Dermis blood vessel endothelial cell (primary cell): Measurements from ENCODE around the gene GHRHR. TPM values are rescaled to one million over a fixed set of nuclear protein-coding genes. Genes with fewer than 3 reads are reported as not detected.

Experiments
- DNase-seq: peaks from one replicate; pipeline ENCODE4 v3.0.0; 2010
- total RNA-seq: library from RNA; depleted of rRNA; stranded (reverse); fragments of >200 nt; gene quantifications from 2 replicates; pipeline ENCODE4 v1.2.3, GENCODE V29; 2014

Gene GHRHR
- total RNA-seq, 1 donor from 2014 or later, result not detected

DNA sequence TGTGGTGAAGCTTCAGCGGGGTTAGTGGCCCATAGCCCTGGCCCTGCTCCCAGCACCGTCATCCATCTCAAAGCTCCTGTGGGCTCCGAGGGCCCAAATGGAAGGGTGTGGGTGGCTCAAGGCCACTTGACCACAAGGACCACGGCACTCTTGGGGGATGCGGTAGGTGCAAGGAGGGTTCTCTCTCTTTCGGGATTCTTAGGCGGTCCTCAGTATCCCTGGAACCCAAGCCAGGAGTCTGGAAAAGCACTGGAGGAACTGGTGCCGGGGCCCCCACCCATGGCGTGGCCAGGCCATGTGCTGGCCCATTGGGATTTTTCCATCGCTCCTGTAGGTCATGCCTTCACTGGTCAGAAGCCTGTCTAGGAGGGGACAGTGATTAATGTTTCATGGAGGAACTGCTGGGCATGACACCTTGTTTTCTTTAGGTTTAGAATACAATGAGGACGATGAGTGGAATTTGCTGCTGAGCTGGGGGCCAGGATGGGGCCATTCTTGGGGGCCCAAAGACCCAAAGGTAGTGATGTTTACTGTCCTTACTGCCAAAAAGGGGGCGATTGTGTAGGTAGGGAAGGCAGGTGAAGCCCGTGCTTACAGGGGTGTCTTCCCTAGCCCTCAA lies 35.4 kb upstream of the GHRHR start:
- no peak for DNase-seq

GRCh38 chr7:30929686-30930085 lies 34.1 kb upstream of the GHRHR start:
- no peak for DNase-seq

- DNase-seq, result no peak
Observed at GRCh38 chr7:30930621-30931020, 33.1 kb upstream of the GHRHR start.

- no peak for DNase-seq
Observed at GRCh38 chr7:30931161-30931928, 32.4 kb upstream of the GHRHR start.

DNA sequence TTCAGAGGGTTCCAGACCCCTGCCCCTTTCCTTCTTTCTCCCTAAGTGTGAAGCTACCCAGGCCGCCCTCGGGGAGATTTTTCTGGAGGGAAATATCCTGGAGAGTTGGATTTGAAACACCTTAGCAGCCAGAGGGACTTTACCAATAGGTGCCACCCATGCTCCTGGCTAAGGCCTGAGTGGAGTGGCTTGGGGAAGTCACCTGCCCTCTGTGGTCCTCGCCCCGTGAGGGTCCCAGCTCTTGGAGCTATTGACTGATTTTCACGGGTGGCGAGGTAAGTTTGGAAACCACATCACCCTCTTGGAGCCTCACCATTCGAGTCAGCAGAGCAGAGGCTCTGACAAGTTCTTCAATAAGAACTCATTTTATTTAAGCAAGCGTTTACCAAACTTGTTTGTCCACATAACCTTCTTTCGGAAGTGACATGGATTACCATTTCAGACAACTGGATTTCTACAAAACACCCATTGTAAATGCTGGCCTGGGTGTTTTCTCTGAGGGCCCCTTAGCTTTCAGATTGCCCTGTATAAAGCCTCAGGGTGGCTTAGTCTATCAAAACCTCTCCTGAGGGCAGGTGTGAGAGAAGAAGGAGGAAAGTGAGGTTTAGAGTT lies 31.7 kb upstream of the GHRHR start:
- DNase-seq, result no peak

DNA sequence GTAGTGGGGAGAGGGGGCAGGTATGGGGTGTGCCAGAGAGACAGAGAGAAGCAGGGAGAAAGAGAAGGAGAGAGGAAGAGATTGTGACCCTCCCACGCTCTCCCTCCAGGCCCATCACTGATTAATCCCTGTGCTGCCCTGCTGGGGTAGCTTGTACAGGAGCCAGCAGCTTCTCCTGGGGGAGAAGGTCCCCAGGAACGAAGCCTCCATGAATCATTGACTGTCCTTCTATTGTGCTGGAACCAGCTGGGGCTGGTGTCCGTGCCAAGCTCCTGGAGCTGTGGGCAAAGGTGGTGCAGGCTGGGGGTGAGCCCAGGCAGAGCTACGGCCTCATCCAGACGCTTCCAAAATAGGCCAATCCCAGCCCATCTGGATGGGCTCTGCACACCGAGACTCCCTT lies 31.2 kb upstream of the GHRHR start:
- no peak for DNase-seq

GRCh38 chr7:30933124-30933974 lies 30.4 kb upstream of the GHRHR start:
- no peak for DNase-seq

GRCh38 chr7:30934225-30934624 lies 29.5 kb upstream of the GHRHR start:
- DNase-seq, result no peak

DNA sequence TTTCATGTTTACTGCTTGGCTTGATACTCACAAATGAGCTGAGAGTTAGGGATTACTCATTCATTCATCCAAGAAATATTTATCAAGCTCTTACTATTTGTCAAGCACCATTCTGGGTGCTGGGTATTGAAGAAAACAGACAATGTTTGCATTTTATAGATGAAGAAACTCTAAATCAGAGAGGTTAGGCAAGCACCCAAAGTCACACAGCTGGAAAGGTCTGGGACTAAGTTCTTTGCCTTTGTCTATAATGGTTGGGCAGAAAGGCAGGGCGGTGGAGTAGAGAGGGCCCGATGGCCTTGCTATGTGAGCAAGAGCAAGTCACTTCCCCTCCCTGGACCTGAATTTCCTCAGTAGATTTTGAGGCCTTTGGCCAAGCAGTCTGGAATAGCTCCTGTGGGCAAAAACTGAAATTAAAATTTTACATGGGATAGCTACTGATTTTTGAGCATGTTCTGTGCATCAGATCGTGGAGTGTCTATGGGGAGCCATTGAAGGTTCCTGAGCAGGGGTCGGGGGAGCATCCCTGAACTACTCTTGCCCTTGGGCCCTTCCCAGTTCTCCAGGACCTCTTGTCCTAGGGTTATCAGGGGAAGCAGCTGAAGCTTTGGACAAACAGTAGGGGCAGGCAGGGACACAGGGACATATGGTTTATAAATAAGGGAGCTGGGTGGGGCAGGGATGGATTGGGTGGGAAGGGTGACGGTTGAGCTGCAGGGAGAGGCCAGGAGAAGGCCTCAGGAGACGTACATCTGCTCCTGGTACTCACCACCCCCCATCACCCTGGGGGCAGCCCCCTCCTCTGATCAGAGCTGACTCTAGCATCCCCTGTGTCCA lies 28.8 kb upstream of the GHRHR start:
- no peak for DNase-seq

- DNase-seq, result no peak
Observed at GRCh38 chr7:30935569-30935877, 28.2 kb upstream of the GHRHR start.

DNA sequence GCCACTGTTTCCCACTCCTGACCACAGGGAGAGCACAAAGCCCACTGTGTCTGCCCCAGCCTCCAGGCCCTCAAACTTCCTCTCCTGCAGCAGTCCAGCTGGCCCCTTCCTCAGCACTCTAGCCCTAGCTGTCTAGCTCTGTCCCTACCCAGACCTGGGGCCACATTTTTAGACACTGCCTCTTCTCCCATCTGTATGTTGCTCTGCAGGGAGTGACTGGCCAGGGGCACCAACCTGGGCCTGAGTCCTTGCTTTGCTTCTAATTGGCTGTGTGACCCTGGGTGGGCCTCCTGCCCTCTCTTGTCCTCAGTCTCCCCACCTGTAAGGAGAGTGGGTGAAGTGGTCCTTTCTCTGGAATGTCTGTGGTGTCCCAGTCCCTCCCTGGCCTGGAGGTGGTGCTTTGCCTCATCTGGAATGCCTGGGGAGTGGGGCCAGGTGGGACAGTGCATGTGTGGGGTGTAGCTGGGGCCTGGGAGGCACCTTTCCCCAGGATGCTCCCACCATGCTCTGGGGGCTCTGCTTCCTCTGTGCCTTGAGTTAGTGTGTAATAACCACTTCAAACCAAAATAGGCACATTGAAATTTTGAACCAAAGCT lies 27.0 kb upstream of the GHRHR start:
- no peak for DNase-seq

- no peak for DNase-seq
Observed at GRCh38 chr7:30937416-30937815, 26.3 kb upstream of the GHRHR start.

DNA sequence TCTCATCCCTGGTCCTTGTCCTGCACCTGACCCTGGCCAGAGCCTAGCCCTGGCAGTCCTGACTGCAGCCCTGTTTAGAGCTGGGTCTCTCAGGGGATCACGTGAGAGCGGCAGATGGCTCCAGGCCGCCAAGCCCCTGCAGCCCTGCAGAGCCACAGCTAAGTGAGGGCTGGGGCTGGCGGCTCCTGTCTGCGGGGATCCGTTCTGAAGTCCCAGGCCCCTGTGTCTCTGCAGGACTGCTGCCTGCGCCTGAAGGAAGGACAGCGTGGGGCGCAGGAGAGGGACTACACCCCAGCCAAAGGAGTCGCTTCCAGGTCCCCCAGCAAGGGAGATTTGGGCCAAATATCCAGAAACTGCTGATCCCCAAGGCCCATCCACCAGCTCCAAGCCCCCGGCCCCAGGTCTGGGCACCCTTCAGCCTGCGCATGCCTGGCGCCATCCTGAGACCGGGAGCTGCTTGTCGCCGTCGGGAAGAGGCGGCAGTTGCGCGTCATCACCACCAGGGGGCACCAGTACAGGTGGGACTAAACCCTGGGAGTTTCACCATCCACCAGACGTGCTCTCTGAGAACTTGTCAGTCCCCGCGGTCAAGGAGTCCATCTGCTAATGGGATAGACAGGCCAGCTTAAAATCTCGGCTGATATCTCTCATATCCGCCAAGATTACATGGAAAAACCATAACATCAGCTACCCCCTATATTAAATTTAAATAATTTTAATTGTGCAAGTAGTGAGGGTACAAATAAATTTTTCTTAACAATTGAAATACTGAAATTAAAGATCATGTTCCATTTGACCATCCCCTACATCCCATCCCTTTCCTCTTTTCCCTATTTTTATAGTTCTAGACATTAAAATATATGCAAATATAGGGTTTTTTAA lies 25.1 kb upstream of the GHRHR start:
- DNase-seq, result peak; percentile 89

GRCh38 chr7:30941582-30942323 lies 22.0 kb upstream of the GHRHR start:
- DNase-seq, result no peak

- no peak for DNase-seq
Observed at GRCh38 chr7:30950197-30950596, 13.6 kb upstream of the GHRHR start.

DNA sequence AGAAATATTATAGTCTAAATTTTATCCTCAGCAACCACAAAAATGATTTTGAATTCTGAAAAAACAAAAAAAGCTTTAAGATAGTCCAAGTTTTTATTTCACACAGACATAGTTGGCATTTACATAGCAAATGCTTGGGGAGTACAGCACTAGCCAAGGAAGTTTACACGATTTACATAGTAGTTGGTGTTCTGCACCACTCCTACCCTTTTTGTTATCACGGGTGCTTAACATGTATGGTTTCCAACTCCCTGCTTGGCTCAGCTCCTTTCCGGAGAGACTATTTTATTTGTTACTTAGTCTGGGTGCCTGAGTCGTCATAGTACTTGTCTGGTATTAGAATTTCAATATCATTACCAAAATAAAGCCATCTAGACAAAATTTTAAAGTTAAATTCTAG lies 8.8 kb upstream of the GHRHR start:
- no peak for DNase-seq

DNA sequence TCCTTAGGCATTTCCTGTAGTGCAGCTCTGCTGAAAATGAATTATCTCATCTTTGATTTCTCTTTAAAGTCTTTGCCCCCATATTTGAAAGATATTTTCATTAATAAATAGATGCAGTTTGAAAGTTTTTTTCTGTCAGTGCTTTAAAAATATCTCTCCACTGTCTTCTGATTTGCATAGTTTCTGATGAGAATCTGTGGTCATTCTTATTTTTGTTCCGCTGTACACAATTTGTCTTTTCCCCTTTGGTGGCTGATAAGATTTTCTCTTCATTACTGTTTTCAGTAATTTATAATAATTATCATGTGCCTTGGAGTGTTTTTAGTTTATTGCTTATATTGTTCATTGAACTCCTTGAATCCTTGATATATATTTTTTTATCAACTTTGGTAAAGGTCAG lies 7.0 kb upstream of the GHRHR start:
- no peak for DNase-seq

- DNase-seq, result no peak
Observed at GRCh38 chr7:30965372-30965771, 1.6 kb downstream of the GHRHR start.

- DNase-seq, result no peak
Observed at GRCh38 chr7:30965883-30966282, 2.1 kb downstream of the GHRHR start.

DNA sequence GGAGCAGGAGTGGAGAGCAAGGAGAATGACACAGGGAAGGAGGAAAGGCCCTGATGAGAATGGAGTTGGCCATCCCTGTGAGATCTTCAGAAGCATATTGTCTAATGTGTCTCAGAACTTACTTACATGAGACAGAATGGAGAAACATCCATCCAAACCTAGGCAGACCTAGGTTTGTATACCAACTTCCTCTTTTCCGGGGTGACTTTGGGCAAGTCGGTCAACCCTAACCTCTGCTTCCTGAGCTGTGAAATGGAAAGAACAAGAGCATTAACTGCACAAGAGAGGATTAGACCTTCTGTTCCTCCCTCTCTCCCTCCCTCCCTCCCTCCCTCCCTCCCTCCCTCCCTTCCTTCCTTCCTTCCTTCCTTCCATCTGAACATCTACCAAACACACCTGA lies 4.5 kb downstream of the GHRHR start:
- DNase-seq, result no peak
